Brain microvascular endothelial cell (primary cell): ENCODE measurements around the gene CEMIP2.
A peak's percentile ranks its signal among the peaks of the same experiment; 100 is the strongest.

Experiments
- DNase-seq: peaks from one replicate; pipeline ENCODE4 v3.0.0-alpha.2; 2020
- H3K27ac ChIP-seq: fragments of 250-450 bp; sonication (Bioruptor Pico); 2 replicates; pipeline ENCODE4 v1.5.1; 2020; ENCODE audit warnings: mild to moderate bottlenecking, moderate library complexity
- H3K27me3 ChIP-seq: fragments of 250-450 bp; sonication (Bioruptor Pico); replicated peaks from 2 replicates; pipeline ENCODE4 v1.5.1; 2020; ENCODE audit warnings: mild to moderate bottlenecking
- H3K36me3 ChIP-seq: fragments of 250-450 bp; sonication (Bioruptor Pico); replicated peaks from 2 replicates; pipeline ENCODE4 v1.5.1; 2020; ENCODE audit warnings: mild to moderate bottlenecking
- H3K4me3 ChIP-seq: 2 replicates; pipeline ENCODE4 v1.5.1; 2011; ENCODE audit warnings: low read depth, mild to moderate bottlenecking, control low read depth, low read length, moderate library complexity
- in situ Hi-C: cut with HindIII; loops from 2 replicates; pipeline ENCODE4 v1.10.0; 2017; ENCODE audit warnings: low sequenced_read_pairs, low pct_ligation_motif_present
- TF ChIP-seq, protein P1 (sequence below): IDR thresholded peaks from 2 replicates; pipeline ENCODE4 v1.5.1; 2011; ENCODE audit warnings: low read depth, mild to moderate bottlenecking, moderate library complexity, low read length, control low read depth, inconsistent platforms; ENCODE audit errors: missing control alignments

The CEMIP2 gene

DNA sequence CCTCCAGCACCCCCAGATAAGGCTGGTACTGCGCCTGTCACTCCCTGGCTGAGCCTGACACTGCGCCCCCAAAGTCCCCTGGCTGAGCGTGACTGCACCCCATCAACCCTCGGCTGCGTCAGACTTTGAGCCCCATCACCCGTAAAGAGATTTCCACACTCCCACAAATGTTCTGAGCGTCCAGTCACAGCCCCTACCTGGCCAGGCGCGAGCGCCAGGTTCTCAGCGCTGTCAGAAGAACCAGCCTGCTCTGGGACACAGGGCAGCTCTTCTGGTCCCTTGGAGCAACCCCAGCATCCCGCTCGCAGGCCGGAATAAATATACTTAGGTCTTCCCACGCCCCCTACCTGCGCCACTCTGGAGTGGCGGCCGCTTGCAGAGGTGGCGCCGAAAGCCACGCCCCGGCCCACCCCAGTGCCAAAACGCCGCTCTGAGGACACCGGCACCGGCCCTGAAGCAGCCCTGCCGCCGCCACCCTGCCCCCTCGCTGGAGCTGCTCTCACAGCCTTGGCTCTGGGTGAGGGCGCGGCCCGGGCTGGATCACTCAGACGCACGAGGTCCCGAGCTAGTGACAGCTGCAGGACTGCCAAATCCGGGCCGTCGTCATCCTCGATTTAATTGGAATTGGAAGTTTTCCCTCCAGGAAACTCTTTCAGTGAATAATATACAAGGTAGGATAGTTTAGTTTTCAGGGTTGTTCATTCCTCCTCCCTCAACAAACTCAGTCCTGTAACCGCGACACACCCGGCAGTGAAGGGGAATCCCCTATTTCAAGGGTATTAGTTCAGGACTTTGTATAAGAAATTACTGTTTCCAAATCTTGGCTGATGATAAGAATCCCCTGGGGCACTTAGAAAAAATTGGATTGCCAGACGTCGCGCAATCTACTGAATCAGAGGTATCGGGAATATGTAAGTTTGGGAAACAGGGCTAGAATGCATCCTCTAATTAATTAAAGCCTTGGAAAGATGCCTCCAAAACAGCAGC is 1.2 kb upstream of the CEMIP2 start:
- Histone ChIP-seq H3K27ac (no peak overlapping the region), H3K27me3 (no peaks in the 10 kb centered on the region), H3K36me3 (no peaks in the 10 kb centered on the region), H3K4me3 (peak overlapping the region; percentile 66)
- TF ChIP-seq, protein P1, sequence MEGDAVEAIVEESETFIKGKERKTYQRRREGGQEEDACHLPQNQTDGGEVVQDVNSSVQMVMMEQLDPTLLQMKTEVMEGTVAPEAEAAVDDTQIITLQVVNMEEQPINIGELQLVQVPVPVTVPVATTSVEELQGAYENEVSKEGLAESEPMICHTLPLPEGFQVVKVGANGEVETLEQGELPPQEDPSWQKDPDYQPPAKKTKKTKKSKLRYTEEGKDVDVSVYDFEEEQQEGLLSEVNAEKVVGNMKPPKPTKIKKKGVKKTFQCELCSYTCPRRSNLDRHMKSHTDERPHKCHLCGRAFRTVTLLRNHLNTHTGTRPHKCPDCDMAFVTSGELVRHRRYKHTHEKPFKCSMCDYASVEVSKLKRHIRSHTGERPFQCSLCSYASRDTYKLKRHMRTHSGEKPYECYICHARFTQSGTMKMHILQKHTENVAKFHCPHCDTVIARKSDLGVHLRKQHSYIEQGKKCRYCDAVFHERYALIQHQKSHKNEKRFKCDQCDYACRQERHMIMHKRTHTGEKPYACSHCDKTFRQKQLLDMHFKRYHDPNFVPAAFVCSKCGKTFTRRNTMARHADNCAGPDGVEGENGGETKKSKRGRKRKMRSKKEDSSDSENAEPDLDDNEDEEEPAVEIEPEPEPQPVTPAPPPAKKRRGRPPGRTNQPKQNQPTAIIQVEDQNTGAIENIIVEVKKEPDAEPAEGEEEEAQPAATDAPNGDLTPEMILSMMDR = no peak
- no peak for DNase-seq
- in situ Hi-C loops = no loop called here

DNA sequence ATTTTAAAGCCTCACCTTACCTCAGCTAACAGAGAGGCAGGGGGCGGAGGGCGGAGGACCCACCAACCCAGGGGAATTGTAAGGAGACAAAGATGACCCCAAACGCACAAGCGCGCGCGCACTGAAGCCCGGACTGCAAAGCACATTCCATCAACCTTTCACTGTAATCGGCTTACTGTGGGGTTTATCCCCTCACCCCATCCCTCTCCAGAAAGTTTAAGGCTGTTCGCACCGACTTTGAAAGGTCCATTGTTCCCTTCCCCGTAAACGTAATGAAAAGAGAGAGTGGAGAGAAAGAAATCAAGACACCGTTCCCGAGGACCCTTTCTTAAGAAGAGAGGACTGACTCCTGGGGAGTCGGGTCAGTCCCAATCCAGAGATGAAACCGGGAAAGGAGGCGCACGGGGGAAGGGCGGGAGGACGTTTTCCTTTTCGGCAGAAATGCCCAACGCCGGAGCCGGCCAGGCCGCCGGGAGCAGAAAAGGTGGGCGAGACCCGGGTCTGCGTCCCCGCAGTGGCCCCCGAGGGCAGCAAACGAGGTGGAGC is 464 bp downstream of the CEMIP2 start:
- DNase-seq = no peak
- TF ChIP-seq, protein P1 = no peak
- in situ Hi-C loops = no loop called here
- peak overlapping the region; percentile 80 for H3K4me3 ChIP-seq
- H3K27me3 ChIP-seq = no peaks in the 10 kb centered on the region
- H3K36me3 ChIP-seq = no peaks in the 10 kb centered on the region
- H3K27ac ChIP-seq = peak overlapping the region; percentile 88

DNA sequence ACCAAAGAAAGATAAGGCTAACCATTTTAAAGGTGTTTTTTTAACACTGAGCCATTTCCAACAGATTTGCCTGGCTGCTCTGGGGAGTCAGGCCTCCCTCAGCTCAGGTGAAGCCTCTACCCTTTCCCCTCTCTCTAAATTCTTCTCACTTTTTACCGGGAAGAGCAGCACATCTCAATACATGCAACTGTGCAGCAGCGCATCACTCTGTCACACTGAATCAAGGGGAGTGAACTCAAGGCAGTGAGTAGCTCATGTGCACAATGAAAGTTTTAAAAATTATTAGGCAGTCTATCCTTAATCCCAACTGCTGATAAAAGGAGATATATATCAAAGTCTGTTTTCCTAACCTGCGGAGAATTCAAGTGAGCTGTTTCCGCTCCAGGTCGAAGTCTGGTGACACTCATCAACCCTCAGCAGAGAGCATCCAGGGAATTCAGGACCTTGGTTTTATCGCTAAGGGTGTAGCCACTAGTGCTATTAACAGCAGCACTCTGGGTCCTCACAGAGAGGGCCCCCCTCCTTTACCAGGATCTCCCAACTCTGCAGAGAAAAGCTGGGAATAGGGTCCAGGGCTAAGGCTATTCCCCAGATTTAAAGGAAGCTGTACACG is 1.0 kb downstream of the CEMIP2 start:
- TF ChIP-seq, protein P1 = no peak
- no peak for DNase-seq

GRCh38 chr9:71766663-71767062 is 1.6 kb downstream of the CEMIP2 start:
- TF ChIP-seq, protein P1 = no peak
- in situ Hi-C loops = no loop called here
- peak overlapping the region; percentile 80 for H3K4me3 ChIP-seq
- DNase-seq = no peak
- H3K27me3 ChIP-seq = no peaks in the 10 kb centered on the region
- no peaks in the 10 kb centered on the region for H3K36me3 ChIP-seq
- no peak overlapping the region for H3K27ac ChIP-seq

More for the DNA sequence above, 1.0 kb downstream of the CEMIP2 start:
- no peaks in the 10 kb centered on the region for H3K36me3 ChIP-seq
- H3K27ac ChIP-seq = no peak overlapping the region
- no peaks in the 10 kb centered on the region for H3K27me3 ChIP-seq
- in situ Hi-C loops = no loop called here
- H3K4me3 ChIP-seq = peak overlapping the region; percentile 80

- H3K27me3 ChIP-seq = no peaks in the 10 kb centered on the region
- no peak overlapping the region for H3K27ac ChIP-seq
- no peak overlapping the region for H3K4me3 ChIP-seq
- DNase-seq = no peak
- no peaks in the 10 kb centered on the region for H3K36me3 ChIP-seq
- TF ChIP-seq, protein P1 = no peak
- in situ Hi-C loops = no loop called here
Observed at GRCh38 chr9:71765693-71766092, 2.6 kb downstream of the CEMIP2 start.
